Epithelial cell of proximal tubule (primary cell): ENCODE data around the gene GPR152. TPM values are rescaled to one million over a fixed set of nuclear protein-coding genes. Genes with fewer than 3 reads are reported as not detected.

ENCODE experiments used
- DNase-seq: peaks from one replicate; pipeline ENCODE4 v3.0.0-alpha.2; 2011; ENCODE audit warnings: low read depth
- H3K4me3 ChIP-seq: 2 replicates; pipeline ENCODE4 v1.5.1; 2011; ENCODE audit warnings: low read depth, mild to moderate bottlenecking, low read length
- total RNA-seq: library from RNA; depleted of rRNA; stranded (reverse); fragments of >200 nt; gene quantifications from 2 replicates; pipeline ENCODE4 v1.2.3, GENCODE V29; 2015
- TF ChIP-seq, protein P1 (sequence below): conservative IDR thresholded peaks from 2 replicates; pipeline ENCODE4 v1.5.1; 2012; ENCODE audit warnings: low read depth, mild to moderate bottlenecking, low read length

GPR152 gene
- total RNA-seq, 1 donor from 2014 or later = not detected

DNA sequence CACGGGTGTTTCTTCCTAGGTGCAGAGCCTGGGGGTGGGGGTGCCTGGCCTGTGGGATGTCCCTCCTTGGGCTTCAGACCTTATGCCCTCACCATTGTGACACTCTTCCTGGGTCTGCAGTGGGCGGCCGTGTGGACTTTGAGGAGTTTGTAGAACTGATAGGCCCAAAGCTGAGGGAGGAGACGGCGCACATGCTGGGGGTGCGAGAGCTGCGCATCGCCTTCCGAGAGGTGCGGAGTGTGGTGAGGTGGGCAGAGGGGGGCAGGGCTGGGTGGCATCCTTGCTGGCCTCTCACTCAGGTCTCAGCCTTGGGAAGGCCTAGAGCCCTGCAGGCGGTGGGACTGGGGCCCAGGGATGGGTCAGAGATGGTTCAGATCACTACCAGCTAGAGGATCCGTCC is 4.9 kb upstream of the GPR152 start:
- TF ChIP-seq, protein P1, sequence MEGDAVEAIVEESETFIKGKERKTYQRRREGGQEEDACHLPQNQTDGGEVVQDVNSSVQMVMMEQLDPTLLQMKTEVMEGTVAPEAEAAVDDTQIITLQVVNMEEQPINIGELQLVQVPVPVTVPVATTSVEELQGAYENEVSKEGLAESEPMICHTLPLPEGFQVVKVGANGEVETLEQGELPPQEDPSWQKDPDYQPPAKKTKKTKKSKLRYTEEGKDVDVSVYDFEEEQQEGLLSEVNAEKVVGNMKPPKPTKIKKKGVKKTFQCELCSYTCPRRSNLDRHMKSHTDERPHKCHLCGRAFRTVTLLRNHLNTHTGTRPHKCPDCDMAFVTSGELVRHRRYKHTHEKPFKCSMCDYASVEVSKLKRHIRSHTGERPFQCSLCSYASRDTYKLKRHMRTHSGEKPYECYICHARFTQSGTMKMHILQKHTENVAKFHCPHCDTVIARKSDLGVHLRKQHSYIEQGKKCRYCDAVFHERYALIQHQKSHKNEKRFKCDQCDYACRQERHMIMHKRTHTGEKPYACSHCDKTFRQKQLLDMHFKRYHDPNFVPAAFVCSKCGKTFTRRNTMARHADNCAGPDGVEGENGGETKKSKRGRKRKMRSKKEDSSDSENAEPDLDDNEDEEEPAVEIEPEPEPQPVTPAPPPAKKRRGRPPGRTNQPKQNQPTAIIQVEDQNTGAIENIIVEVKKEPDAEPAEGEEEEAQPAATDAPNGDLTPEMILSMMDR = no peak
- no peak for DNase-seq
- H3K4me3 ChIP-seq = no peak overlapping the region

DNA sequence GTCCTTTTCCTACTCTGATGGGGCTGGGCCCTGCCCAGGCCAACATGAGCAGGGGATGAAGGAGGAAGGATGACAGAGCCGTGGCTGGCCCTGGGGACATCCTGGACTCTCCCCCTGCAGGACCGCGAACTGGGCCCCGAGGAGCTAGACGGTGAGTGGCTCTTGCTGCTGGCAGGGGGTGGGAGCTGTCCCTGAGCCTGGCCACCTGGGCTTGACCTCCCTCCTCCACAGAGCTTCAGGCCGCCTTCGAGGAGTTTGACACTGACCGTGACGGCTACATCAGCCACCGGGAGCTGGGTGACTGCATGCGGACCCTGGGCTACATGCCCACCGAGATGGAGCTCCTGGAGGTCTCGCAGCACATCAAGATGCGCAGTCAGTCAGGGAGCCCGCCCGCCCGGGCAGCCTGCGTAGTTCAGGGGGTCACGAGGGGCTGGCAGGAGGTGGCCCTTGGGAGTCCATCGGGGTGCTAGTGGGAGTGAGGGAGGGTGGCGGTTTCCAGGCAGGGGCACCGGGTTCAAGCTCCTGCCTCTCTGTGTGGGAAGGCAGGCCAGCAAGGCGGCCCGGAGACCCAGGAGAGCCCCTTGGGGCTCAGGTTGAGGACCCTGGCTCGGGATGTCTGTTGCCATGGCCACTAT is 3.7 kb upstream of the GPR152 start:
- TF ChIP-seq, protein P1 = no peak
- no peak overlapping the region for H3K4me3 ChIP-seq
- no peak for DNase-seq

DNA sequence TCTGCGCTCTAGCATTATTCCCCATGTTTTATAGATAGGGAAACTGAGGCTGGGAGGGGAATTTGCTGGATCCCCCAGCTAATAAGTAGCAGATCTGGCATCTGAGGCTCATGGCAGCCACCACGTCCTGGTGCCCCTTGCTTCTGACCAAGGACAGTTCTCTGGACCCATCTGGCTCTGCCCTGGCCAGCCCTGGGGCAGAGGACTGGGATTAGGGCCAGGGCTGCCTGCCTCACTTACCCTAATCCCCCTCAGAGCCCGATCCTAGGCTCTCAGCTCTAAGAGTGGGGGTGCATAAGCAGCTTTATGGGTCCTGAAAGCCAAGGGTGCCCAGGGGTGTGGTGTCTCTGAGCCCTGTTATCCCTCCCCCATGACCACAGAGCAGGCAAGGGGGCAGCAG is 2.5 kb upstream of the GPR152 start, which contains the start of gene CABP4:
CABP4 (plus strand) TSS at position 301 of the 400 bp plus-strand sequence; CDS start at position 371, 70 bp downstream.
- DNase-seq = no peak
- H3K4me3 ChIP-seq = no peak within 1 kb of the TSS
- TF ChIP-seq, protein P1 = no peak

DNA sequence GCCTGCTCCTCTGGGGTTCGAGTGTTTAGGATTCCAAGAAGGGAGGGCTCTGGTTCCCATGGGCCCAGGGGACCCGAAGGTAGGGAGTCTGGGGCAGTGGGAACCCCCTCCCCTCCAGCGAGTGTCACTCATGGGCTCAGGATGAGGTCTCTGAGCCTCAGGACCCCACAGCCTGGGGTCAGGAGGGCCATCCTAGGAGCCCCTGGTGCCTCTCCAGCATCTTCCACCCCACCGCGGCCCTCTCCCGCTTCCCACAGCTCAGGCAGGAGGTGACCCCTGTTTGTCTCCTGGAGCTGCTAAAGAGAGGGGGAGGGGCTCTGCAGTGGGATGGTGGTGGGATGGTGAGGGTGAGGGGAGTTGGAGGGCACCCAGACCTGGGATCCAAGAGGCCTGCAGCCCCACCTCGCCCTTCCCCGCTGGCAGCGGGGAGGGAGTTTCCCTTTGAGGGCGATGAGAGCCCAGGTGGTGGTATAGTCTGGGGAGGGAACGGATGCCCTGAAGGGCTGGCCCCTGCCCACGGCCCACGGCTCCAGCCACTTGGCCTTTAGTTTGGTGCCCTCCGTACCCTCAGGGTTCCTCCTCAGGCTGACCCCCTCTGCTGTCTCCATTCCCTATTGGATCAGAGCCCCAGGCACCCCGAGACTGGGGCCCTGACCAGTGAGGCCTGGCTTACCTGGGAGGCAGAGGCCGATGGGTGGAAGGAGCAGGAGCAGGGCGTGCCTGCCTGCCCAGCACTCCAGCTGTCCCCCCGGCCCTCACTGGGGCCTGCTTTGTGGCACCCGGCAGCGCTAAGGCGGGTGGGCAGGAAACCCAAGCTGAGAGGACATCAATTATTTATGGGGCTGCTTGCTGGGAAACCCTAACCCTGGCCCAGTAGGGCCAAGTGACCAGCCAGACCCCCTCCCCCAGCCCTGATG is 1.5 kb upstream of the GPR152 start:
- no peak for DNase-seq
- no peak overlapping the region for H3K4me3 ChIP-seq
- TF ChIP-seq, protein P1 = no peak

DNA sequence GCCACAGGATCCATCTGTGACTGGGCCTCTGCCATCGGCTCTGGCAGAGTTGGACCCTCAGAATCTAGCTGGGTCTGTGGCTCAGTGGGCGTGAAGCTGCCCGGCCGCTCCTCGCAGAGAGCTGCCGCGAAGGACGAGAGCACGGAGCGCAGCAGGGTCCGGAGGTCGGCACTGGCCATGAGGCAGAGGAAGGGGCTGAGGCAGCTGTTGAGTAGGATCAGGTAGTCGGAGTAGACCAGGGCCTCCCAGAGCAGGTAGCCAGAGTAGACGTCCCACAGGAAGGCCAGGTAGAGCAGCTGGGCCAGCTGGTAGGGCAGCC is 912 bp downstream of the GPR152 start:
- H3K4me3 ChIP-seq = no peak overlapping the region
- DNase-seq = no peak
- TF ChIP-seq, protein P1 = no peak

DNA sequence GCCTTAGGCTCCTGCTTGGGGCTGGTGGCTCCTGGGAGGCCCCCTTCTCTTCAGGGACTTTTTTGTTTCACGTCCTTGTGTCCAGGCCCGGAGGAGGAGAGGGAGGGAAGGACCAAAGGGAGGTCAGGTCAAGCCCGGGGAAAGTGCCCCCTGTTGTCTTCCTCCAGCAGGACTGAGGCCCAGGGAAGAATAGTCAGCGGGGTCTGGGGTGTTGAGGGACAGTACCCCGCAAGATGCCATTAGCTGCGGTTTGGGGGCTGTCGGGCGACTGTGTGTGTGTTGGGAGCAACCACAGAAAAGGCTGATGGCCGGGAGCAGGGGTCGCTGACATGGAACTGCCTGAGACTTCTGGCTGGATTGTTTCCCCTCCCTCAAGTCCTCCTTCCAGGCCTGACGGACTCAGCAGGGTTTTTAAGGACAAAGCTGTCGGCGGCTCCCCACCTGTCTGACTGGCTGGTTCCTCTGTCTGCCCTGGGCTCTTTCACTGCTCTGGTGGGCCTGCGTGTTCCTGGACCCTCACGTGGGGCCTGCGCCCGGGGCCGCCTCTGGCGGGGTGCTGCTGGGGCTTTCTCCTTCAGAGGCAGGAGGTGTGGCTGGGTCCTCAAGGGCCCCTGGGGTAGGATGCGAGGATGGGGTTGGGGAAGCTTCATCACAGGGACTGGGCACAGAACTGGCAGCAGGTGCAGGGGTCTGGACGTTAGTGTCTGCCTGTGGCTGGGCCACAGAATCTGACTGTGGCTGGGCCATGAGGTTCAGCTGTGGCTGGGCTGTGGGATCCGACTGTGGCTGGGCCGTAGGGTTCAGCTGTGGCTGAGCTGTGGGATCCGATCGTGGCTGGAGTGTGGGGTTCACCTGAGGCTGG is 1.5 kb downstream of the GPR152 start:
- TF ChIP-seq, protein P1 = no peak
- DNase-seq = no peak

More for the DNA sequence above, 1.5 kb downstream of the GPR152 start:
- H3K4me3 ChIP-seq = no peak overlapping the region
